ENCODE data around the gene TXLNG. TPM values are rescaled to one million over a fixed set of nuclear protein-coding genes. Genes with fewer than 3 reads are reported as not detected.

TXLNG gene
- total and polyA plus RNA-seq, 2 of the 13 experiments (the other 11 are each of a cell fraction or from before 2014, with no cell fraction given): 13.1 to 15.5 TPM

- TF ChIP-seq RERE (CRISPR knock-in tag; IDR thresholded peaks at IDR 0.05; ENCODE audit: low read depth) (no peak), CEBPG (CRISPR knock-in tag; IDR thresholded peaks at IDR 0.05) (no peak), NFYB (CRISPR knock-in tag; IDR thresholded peaks at IDR 0.05) (no peak), ZNF724P (CRISPR knock-in tag; IDR thresholded peaks at IDR 0.05; ENCODE audit: borderline replicate concordance) (no peak), CREB1 (IDR thresholded peaks at IDR 0.05) (no peak), CREB1 (CRISPR knock-in tag; IDR thresholded peaks at IDR 0.05) (0 out of 2 replicates have a peak, but pooled peaks have one; percentile 33), FOXO1 (CRISPR knock-in tag; IDR thresholded peaks at IDR 0.05) (no peak), ZNF782 (CRISPR knock-in tag; IDR thresholded peaks at IDR 0.05; ENCODE audit: borderline replicate concordance) (no peak)
These were observed 96.6 kb downstream of the TXLNG start (continued) for GRCh38 chrX:16882702-16883486.
